Stimulated activated CD4-positive, alpha-beta T cell treated with anti-CD3 and anti-CD28 coated beads, Interleukin-12 subunit alpha, Interleukin-12 subunit beta, amount 100 ng/mL, for 48 hours (primary cell): Measurements from ENCODE around the gene ENDOD1.
"Not testable (repeated sequence)": the region's sequence is repeated elsewhere in the genome, so short reads cannot be mapped to it uniquely, and the experiment has no call there.

Source experiments
- DNase-seq, 3 donors: peaks; one replicate each; pipeline ENCODE4 v3.0.0-alpha.2; 2020; ENCODE audit warnings: low read depth in 2 of 3, low spot score in 1 of 3

The ENDOD1 gene

GRCh38 chr11:95089620-95090542 lies at the start of gene ENDOD1:
TSS of gene ENDOD1 (plus strand) at chr11:95089846. CDS start at chr11:95089928, 82 bp downstream.
- DNase-seq: peak; percentile 63 to 82 (median 73)

GRCh38 chr11:95042239-95042638 lies 47.4 kb upstream of the ENDOD1 start:
- DNase-seq: no peak

- no peak for DNase-seq
These were observed 46.7 kb upstream of the ENDOD1 start for GRCh38 chr11:95042906-95043305.

- no peak for DNase-seq
These were observed 45.6 kb upstream of the ENDOD1 start for GRCh38 chr11:95044010-95044409.

- no peak for DNase-seq
These were observed 43.8 kb upstream of the ENDOD1 start for GRCh38 chr11:95045812-95046211.

GRCh38 chr11:95049122-95049521 lies 40.5 kb upstream of the ENDOD1 start, which contains the start of gene KDM4F:
TSS of gene KDM4F (plus strand) at chr11:95049422.
- DNase-seq: not testable (repeated sequence)

GRCh38 chr11:95050595-95051202 lies 38.9 kb upstream of the ENDOD1 start:
- DNase-seq: no peak

- no peak for DNase-seq
These were observed 35.3 kb upstream of the ENDOD1 start for GRCh38 chr11:95054356-95054755.

- no peak for DNase-seq
These were observed 34.3 kb upstream of the ENDOD1 start for GRCh38 chr11:95055283-95055897.

GRCh38 chr11:95057959-95058358 lies 31.7 kb upstream of the ENDOD1 start:
- no peak for DNase-seq

GRCh38 chr11:95058621-95059020 lies 31.0 kb upstream of the ENDOD1 start:
- no peak for DNase-seq

GRCh38 chr11:95059046-95059445 lies 30.6 kb upstream of the ENDOD1 start:
- no peak for DNase-seq

- DNase-seq: no peak
These were observed 24.3 kb upstream of the ENDOD1 start for GRCh38 chr11:95065336-95065735.

- DNase-seq: no peak
These were observed 23.0 kb upstream of the ENDOD1 start, which contains the start of gene SRSF8 for GRCh38 chr11:95066716-95067038. TSS of gene SRSF8 (plus strand) at chr11:95066919. CDS start at chr11:95067227, 308 bp downstream.

GRCh38 chr11:95067039-95067840 lies 22.4 kb upstream of the ENDOD1 start:
- peak; percentile 56 to 74 (median 59) for DNase-seq

GRCh38 chr11:95067841-95068219 lies 21.8 kb upstream of the ENDOD1 start:
- DNase-seq: peak in 1 of 3 donors; percentile 22

- peak; percentile 43 to 58 (median 57) for DNase-seq
These were observed 21.1 kb upstream of the ENDOD1 start for GRCh38 chr11:95068549-95068948.

- no peak for DNase-seq
These were observed 19.2 kb upstream of the ENDOD1 start for GRCh38 chr11:95070471-95070870.

GRCh38 chr11:95072948-95073347 lies 16.7 kb upstream of the ENDOD1 start:
- no peak for DNase-seq

GRCh38 chr11:95074792-95075563 lies 14.7 kb upstream of the ENDOD1 start:
- DNase-seq: no peak
